ENCODE results near the gene BTNL2.

BTNL2 gene

DNA sequence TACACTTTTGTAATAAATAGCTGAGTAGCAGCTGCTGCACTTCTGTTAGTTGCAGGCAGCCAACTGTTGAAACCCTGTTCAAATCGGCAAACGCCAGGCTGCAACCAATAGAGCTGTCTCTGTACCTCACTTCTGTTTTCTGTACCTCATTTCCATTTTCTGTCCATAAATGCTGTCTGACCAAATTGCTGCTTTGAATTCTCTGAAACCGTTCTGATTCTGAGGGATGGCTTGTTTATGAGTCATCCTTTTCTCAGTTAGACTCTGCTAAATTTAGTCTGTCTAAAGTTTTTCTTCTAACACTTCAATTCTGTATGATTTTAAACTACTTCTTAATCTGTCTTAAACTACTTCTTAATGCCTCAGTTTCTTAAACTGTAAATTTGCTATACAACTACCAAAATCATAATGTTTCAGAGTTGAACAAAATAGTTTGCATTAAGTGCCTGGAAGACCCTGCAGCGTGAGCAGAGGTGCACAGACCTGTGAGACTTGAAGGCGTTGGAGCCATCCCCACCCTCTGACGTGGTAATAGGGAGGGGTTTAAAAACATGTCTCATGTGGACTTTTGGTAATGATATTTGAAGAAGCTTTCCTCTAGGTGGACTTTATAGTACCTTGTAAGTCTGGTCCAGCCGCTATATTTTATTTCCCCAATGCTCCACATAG lies 9.6 kb downstream of the BTNL2 start:
- H3K4me1 ChIP-seq = no peaks in the 10 kb centered on the region
- no peaks in the 10 kb centered on the region for H3K36me3 ChIP-seq
- peaks cover 33% of the 10 kb centered on the region for H3K27me3 ChIP-seq
- DNase-seq = no peak
- no peak overlapping the region for H3K4me3 ChIP-seq (ENCODE audit: low read depth, low read length)
- H3K9me3 ChIP-seq = no peaks in the 10 kb centered on the region
- TF ChIP-seq, protein P1, sequence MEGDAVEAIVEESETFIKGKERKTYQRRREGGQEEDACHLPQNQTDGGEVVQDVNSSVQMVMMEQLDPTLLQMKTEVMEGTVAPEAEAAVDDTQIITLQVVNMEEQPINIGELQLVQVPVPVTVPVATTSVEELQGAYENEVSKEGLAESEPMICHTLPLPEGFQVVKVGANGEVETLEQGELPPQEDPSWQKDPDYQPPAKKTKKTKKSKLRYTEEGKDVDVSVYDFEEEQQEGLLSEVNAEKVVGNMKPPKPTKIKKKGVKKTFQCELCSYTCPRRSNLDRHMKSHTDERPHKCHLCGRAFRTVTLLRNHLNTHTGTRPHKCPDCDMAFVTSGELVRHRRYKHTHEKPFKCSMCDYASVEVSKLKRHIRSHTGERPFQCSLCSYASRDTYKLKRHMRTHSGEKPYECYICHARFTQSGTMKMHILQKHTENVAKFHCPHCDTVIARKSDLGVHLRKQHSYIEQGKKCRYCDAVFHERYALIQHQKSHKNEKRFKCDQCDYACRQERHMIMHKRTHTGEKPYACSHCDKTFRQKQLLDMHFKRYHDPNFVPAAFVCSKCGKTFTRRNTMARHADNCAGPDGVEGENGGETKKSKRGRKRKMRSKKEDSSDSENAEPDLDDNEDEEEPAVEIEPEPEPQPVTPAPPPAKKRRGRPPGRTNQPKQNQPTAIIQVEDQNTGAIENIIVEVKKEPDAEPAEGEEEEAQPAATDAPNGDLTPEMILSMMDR (IDR thresholded peaks at IDR 0.05; ENCODE audit: low read depth, low read length) = no peak

- Histone ChIP-seq H3K27me3 (peaks cover 37% of the 10 kb centered on the region), H3K4me3 (ENCODE audit: low read depth, low read length) (no peak overlapping the region), H3K9me3 (no peaks in the 10 kb centered on the region), H3K4me1 (no peaks in the 10 kb centered on the region), H3K36me3 (no peaks in the 10 kb centered on the region)
- TF ChIP-seq, protein P1 (IDR thresholded peaks at IDR 0.05; ENCODE audit: low read depth, low read length) = no peak
- no peak for DNase-seq
Measured at GRCh38 chr6:32396028-32396427, 11.0 kb downstream of the BTNL2 start.

- no peaks in the 10 kb centered on the region for H3K9me3 ChIP-seq
- peaks cover 35% of the 10 kb centered on the region for H3K27me3 ChIP-seq
- no peak for DNase-seq
- H3K4me3 ChIP-seq (ENCODE audit: low read depth, low read length) = no peak overlapping the region
- TF ChIP-seq, protein P1 (IDR thresholded peaks at IDR 0.05; ENCODE audit: low read depth, low read length) = no peak
- H3K4me1 ChIP-seq = no peaks in the 10 kb centered on the region
- H3K36me3 ChIP-seq = no peaks in the 10 kb centered on the region
Measured at GRCh38 chr6:32393665-32394420, 13.1 kb downstream of the BTNL2 start.

DNA sequence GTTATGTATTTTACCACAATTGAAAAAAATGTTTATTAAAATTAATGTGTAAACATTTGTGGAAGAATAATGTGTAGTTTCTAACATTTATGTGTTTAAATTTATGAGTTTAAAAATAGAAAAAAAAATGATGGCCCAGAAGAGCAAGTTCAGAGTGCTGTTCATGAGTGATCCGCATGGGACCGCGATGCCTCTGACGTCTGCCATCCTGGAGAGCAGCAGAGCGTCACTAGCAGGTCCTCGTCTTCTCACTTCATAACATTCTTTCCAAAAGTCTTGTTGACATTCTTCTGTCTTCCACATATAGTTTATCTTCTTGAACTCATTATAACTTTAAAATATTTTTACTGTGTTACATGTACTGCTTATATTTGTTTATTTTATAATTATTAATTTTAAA lies 15.5 kb downstream of the BTNL2 start:
- Histone ChIP-seq H3K9me3 (no peaks in the 10 kb centered on the region), H3K4me3 (ENCODE audit: low read depth, low read length) (no peak overlapping the region), H3K4me1 (no peaks in the 10 kb centered on the region), H3K27me3 (peaks cover 42% of the 10 kb centered on the region), H3K36me3 (no peaks in the 10 kb centered on the region)
- TF ChIP-seq, protein P1 (IDR thresholded peaks at IDR 0.05; ENCODE audit: low read depth, low read length) = no peak
- DNase-seq = no peak

- no peak for DNase-seq
- Histone ChIP-seq H3K4me3 (ENCODE audit: low read depth, low read length) (no peak overlapping the region), H3K36me3 (no peaks in the 10 kb centered on the region)
Measured at GRCh38 chr6:32387589-32388340, 19.2 kb downstream of the BTNL2 start.

More at GRCh38 chr6:32387589-32388340, 19.2 kb downstream of the BTNL2 start:
- peaks cover 14% of the 10 kb centered on the region for H3K27me3 ChIP-seq
- TF ChIP-seq, protein P1 (IDR thresholded peaks at IDR 0.05; ENCODE audit: low read depth, low read length) = no peak
- no peaks in the 10 kb centered on the region for H3K9me3 ChIP-seq
- H3K4me1 ChIP-seq = no peaks in the 10 kb centered on the region
